HG03135 (cell line): ENCODE measurements around the gene STUB1.

Experiments used
- ATAC-seq: cut with Tn5 transposase; IDR thresholded peaks from one replicate; pipeline ENCODE4 v1.9.1; 2021; ENCODE audit warnings: mild to moderate bottlenecking, moderate library complexity; ENCODE audit not compliant: unreplicated experiment

STUB1 gene

GRCh38 chr16:693766-694165 is 13.6 kb downstream of the STUB1 start:
- ATAC-seq, result no peak

GRCh38 chr16:694187-694862 is 14.1 kb downstream of the STUB1 start:
- no peak for ATAC-seq

GRCh38 chr16:694863-695354 is 14.7 kb downstream of the STUB1 start:
- ATAC-seq, result no peak

- ATAC-seq, result no peak
These were observed 15.3 kb downstream of the STUB1 start for GRCh38 chr16:695355-696089.

- no peak for ATAC-seq
These were observed 18.9 kb downstream of the STUB1 start for GRCh38 chr16:698911-699671.

- no peak for ATAC-seq
These were observed 20.7 kb downstream of the STUB1 start for GRCh38 chr16:700684-701584.

GRCh38 chr16:702341-702740 is 22.1 kb downstream of the STUB1 start:
- no peak for ATAC-seq

- ATAC-seq, result no peak
These were observed 23.2 kb downstream of the STUB1 start for GRCh38 chr16:703406-703805.

- no peak for ATAC-seq
These were observed 23.8 kb downstream of the STUB1 start for GRCh38 chr16:704047-704446.

- no peak for ATAC-seq
These were observed 24.6 kb downstream of the STUB1 start for GRCh38 chr16:704552-705380.

GRCh38 chr16:705431-706188 is 25.4 kb downstream of the STUB1 start, which contains the start of gene FBXL16:
Gene FBXL16 (minus strand): TSS chr16:705801. CDS start chr16:697405, 8,396 bp downstream.
- ATAC-seq, result no peak

GRCh38 chr16:706189-707061 is 26.2 kb downstream of the STUB1 start:
- ATAC-seq, result no peak

- ATAC-seq, result no peak
These were observed 26.9 kb downstream of the STUB1 start for GRCh38 chr16:707062-707538.

GRCh38 chr16:708019-708418 is 27.8 kb downstream of the STUB1 start:
- no peak for ATAC-seq

GRCh38 chr16:708959-709358 is 28.7 kb downstream of the STUB1 start:
- ATAC-seq, result no peak

GRCh38 chr16:709566-710499 is 29.6 kb downstream of the STUB1 start:
- no peak for ATAC-seq
